GM12874 (cell line): ENCODE measurements around the gene MYRIP.

ENCODE experiments used
- CTCF ChIP-seq: IDR thresholded peaks from 2 replicates; pipeline ENCODE4 v1.5.1; 2011; ENCODE audit warnings: low read depth, mild to moderate bottlenecking, control low read depth, low read length, moderate library complexity; ENCODE audit not compliant: insufficient read depth

Gene MYRIP

GRCh38 chr3:40229386-40229785 lies 420.0 kb downstream of the MYRIP start:
- TF ChIP-seq CTCF = no peak

GRCh38 chr3:40229963-40230362 lies 420.6 kb downstream of the MYRIP start:
- no peak for TF ChIP-seq CTCF

GRCh38 chr3:40230382-40230781 lies 421.0 kb downstream of the MYRIP start:
- no peak for TF ChIP-seq CTCF

- no peak for TF ChIP-seq CTCF
Measured at GRCh38 chr3:40232626-40233025, 423.2 kb downstream of the MYRIP start.

GRCh38 chr3:40237159-40237558 lies 427.8 kb downstream of the MYRIP start:
- TF ChIP-seq CTCF = no peak

GRCh38 chr3:40237889-40238571 lies 428.6 kb downstream of the MYRIP start:
- TF ChIP-seq CTCF = no peak

- TF ChIP-seq CTCF = no peak
Measured at GRCh38 chr3:40240921-40241320, 431.5 kb downstream of the MYRIP start.
